ENCODE data around the gene AKNAD1.

GRCh38 chr1:108830119-108831008, 26.5 kb downstream of the AKNAD1 start:
- TF ChIP-seq, protein P1, sequence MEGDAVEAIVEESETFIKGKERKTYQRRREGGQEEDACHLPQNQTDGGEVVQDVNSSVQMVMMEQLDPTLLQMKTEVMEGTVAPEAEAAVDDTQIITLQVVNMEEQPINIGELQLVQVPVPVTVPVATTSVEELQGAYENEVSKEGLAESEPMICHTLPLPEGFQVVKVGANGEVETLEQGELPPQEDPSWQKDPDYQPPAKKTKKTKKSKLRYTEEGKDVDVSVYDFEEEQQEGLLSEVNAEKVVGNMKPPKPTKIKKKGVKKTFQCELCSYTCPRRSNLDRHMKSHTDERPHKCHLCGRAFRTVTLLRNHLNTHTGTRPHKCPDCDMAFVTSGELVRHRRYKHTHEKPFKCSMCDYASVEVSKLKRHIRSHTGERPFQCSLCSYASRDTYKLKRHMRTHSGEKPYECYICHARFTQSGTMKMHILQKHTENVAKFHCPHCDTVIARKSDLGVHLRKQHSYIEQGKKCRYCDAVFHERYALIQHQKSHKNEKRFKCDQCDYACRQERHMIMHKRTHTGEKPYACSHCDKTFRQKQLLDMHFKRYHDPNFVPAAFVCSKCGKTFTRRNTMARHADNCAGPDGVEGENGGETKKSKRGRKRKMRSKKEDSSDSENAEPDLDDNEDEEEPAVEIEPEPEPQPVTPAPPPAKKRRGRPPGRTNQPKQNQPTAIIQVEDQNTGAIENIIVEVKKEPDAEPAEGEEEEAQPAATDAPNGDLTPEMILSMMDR (IDR thresholded peaks at IDR 0.05): no peak
- TF ChIP-seq POLR2A (IDR thresholded peaks at IDR 0.05): no peak

Measured in stomach (tissue), 4 donors.